HCT116 (cell line): ENCODE data around the gene RBM19.

Source experiments
- CEBPB ChIP-seq: IDR thresholded peaks from 2 replicates; pipeline ENCODE4 v1.6.1; 2012; ENCODE audit warnings: low read depth
- CTCF ChIP-seq, 3 experiments: fragments of 200-600 bp in 1 of 3; sonication (generic) in 1 of 3; IDR thresholded peaks in 2 of 3; conservative IDR thresholded peaks in 1 of 3; 2 replicates each; pipeline ENCODE4 v1.5.1; 2012 to 2017; ENCODE audit warnings: low read depth in 2 of 3, low read length in 2 of 3, antibody characterized with exemption in 1 of 3, borderline replicate concordance in 1 of 3, control low read depth in 1 of 3, mild to moderate bottlenecking in 1 of 3, mixed read lengths in 1 of 3, mixed run types in 1 of 3, moderate library complexity in 1 of 3; ENCODE audit not compliant: insufficient read depth in 1 of 3
- EZH2phosphoT487 ChIP-seq: fragments of 200-600 bp; IDR thresholded peaks from 2 replicates; pipeline ENCODE4 v1.6.1; 2018; ENCODE audit warnings: antibody characterized with exemption, borderline replicate concordance
- POLR2A ChIP-seq: IDR thresholded peaks from 2 replicates; pipeline ENCODE4 v1.7.0; 2011; ENCODE audit warnings: borderline replicate concordance; ENCODE audit not compliant: insufficient read depth, insufficient read length; ENCODE audit errors: extremely low read depth
- RAD21 ChIP-seq: IDR thresholded peaks from 2 replicates; pipeline ENCODE4 v1.6.1; 2012; ENCODE audit warnings: low read depth, mild to moderate bottlenecking
- TCF7L2 ChIP-seq: IDR thresholded peaks from 2 replicates; pipeline ENCODE4 v1.7.0; 2011; ENCODE audit warnings: borderline replicate concordance, inconsistent platforms; ENCODE audit not compliant: insufficient read depth, insufficient read length; ENCODE audit errors: extremely low read depth

- TF ChIP-seq CTCF (IDR thresholded peaks at IDR 0.05 in 2 of 3, conservative IDR thresholded peaks at IDR 0.05 in 1 of 3; ENCODE audit: borderline replicate concordance in 1 of 3, insufficient read depth in 1 of 3, low read depth in 2 of 3, low read length in 2 of 3): no peak
- TF ChIP-seq EZH2phosphoT487: no peak
- TF ChIP-seq TCF7L2: no peak
- no peak for TF ChIP-seq RAD21
- no peak for TF ChIP-seq POLR2A
- TF ChIP-seq CEBPB: no peak
These were observed 38.3 kb upstream of the RBM19 start for GRCh38 chr12:114004402-114004801.
